ENCODE results near the gene SREBF2.

Gene SREBF2

DNA sequence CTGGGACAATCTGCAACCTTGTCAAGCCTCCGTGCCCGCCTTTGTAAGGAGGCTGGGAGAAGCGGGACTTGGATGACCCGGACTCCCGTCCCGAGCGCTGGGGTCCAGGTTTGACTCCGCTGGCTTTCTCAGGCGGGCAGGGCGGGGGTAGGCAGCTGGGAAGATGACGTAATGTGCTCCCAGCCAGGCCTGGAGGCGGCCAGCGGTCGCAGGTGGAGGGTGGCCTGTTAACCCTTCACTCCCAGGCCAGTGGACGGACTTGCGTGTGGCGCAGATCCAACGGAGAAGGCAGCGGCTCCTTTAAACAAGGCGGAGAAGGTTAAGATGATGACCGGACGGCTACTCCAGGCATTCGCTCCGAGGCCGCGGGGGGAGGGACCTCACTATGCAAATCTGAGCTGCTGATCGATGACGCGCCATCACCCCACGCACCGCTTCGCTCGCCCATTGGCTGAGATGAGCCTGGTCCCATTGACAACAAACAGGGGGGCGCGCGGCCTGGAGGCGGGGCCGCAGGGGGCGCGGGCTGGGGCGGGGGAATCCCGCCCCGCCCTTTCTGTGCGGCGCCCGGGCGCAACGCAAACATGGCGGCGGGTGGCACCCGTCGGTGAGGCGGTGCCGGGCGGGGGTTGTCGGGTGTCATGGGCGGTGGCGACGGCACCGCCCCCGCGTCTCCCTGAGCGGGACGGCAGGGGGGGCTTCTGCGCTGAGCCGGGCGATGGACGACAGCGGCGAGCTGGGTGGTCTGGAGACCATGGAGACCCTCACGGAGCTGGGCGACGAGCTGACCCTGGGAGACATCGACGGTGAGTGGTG lies at the start of gene SREBF2:
TSS of gene SREBF2 (plus strand) at position 553 of the 816 bp plus-strand sequence. CDS start at position 719, 166 bp downstream.
- peak; percentile 99 for DNase-seq

DNA sequence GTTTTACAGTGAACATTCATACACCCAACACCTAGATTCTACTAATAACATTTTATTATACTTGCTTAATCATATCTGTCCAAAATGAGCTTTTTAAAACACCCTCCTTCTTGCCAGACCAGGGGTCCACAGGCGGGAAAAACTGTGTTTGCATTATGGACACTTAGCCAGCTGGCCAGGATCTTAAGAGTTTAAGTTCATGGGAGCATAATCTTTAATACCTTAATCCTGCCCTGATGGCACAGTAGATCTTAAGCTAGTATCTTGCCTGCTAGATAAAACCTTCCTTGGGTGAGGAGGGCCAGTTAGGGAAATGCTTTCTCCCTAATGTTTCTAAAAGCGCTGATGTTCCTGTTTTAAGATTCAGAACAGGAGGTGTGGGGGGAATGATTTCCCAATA lies 45.6 kb upstream of the SREBF2 start:
- DNase-seq, result no peak

DNA sequence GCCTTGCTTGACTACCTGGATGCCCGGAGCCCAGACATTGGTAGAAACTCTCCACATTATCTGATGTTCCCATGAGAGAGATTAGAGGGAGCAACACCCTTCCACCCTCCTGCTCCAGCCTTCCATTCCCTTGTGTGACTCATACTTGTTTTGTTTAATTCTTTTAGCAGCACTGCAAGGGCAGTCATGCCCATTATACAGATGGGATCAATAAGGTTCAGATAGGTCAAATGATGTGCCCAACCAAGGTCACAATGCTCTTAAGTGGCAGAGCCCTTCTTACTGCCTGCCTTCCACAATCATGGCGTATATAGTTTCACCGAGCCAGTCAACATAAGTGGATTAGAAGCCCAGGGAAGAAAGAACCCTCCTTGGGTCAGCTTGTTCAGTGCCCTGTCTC lies 39.0 kb upstream of the SREBF2 start:
- DNase-seq, result no peak

DNA sequence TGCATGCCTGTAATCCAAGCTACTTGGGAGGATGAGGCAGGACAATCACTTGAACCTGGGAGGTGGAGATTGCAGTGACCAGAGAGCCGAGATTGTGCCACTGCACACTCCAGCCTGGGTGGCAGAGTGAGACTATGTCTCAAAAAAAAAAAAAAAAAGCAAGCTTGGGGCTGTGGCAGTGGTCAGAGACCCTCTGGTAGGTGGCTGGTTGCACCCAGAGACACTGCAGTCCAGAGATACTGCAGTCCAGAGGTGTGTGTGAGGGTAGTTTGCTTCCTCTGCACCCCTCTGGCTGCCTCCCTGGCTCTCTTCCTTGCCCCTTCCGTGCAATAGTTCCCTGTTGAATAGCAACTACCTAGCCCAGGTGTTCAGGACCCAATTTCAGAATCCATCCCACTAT lies 34.2 kb upstream of the SREBF2 start:
- DNase-seq, result no peak

DNA sequence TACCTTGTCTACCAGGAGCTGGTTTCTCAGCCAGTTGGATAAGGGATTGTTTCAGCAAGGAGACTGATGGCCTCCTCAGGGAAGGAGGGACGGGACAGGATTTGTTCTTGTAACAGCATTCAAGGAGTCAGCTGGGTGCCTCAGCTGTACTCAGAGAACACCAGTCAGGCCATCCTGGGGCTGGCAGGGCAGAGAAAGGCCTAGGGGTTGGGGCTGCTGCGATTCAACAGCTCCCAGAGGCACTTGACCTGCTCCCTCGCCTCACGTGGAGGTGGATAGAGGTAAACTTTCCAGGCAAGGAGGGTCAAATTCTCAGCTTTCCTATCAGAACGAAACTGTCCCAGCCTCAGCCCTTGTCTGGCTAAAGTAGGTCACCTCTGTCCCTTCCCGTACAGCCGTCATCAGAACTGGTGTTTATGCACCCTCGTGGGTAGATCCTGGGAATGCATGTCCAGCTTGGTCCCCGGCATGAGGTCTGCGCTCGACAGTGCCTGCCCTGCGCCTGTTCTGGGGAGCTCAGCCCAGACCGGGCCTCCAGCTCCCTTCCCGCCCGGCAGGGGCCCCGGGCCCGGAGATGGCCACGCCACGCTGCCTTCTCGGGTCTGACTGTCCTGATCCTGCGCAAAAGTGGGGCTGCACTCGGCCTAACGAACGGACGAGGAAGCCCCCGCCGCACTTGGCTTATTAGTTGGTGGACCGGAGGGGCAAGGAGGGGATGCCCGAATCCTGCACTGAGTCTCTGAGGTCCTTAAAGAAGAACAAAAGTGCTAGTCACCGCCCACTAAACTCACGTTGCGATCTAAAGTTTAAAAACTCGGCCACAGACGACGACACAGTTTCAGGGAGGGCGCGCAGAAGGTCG lies 33.2 kb upstream of the SREBF2 start:
- no peak for DNase-seq

DNA sequence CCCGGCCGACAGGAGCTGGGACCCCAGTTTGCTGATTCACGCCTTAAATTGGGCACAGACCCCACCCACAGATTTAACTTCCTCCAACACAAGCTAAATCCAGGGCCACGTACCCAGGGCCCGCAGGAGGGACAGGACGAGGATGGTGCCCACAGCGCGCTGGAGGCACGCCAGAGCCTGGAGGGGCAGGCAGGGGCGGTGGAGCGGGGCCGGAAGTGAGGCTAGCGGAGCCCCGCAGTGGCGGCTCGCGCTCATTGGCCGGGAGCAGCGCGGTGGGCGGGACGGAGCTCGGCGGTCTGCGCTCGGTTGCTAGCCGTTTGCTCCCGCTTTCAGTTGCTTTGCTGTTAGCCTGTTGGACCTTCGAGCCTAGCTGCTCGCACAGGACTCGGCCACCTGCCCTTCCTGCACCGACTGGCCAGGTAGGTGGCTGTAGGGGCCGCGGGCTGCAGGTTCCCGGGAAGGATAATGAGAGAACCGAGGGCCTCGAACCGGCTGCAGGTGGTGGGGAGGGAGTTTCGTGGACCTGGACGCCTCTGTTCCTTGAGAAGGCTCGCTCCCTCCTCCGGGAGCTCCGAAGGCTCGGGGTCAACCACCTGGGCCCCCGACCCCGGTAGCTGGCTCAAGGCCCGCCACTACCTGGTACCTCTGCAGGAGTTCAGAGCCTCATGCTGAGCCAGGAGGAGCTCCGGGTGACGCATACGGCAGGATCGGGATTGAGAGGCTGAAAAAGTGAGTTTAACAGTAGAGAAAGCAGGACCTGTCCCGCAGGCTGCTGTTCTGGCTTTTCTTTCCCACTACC lies 32.4 kb upstream of the SREBF2 start, which contains the start of gene CCDC134:
TSS of gene CCDC134 (plus strand) at position 332 of the 799 bp plus-strand sequence. CDS start 8,212 bp downstream, outside the sequence.
- peak; percentile 78 for DNase-seq

DNA sequence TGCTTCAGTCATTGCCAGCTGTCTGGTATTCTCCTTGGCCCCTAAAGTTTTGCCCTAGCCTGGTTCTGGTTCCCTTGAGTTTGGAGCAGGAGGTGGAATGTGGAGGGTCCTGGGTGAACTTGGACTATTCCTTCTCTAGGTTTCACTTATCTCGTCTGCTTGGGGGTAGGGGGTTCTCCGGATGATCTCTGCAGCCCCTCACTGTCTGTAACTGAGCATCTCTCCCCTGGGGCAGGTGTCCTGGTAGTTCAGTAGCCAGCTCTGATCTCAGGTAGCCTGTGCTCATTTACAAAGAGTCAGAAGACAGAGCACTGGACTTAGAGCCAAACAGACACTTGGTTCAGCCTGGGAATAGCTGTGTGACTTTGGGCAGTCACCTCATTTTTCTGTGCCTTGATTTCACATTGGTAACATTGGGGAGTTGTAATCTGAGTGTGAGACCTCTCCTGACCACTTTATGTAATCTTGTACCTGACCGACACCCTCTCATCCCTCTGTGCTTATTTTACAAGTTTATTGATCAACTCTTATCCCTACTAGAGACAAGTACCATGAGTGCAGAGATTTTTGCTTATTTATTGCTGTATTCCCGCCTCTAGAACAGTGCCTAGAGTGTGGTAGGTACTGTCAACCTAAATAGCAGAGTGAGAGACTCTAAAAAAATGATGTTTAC lies 31.6 kb upstream of the SREBF2 start:
- no peak for DNase-seq

DNA sequence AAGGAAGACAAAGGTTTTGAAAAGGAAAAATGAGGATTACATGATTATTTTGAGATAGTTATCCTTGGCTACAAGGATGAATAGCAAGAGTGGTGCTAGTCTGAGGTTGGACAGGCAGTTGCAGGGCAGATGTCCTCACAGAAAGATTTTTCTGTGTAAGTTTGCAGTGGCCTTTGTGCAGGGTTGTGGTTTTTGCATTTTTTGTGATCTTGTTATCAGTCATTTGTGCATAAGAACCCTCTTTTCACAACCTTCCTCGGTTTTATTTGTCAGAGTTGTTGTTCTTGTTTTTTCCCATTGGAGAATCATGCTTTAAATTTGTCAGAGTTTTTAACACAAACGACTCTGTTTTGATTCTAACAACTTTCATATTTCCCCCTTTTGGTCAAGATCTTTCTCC lies 31.0 kb upstream of the SREBF2 start:
- no peak for DNase-seq

DNA sequence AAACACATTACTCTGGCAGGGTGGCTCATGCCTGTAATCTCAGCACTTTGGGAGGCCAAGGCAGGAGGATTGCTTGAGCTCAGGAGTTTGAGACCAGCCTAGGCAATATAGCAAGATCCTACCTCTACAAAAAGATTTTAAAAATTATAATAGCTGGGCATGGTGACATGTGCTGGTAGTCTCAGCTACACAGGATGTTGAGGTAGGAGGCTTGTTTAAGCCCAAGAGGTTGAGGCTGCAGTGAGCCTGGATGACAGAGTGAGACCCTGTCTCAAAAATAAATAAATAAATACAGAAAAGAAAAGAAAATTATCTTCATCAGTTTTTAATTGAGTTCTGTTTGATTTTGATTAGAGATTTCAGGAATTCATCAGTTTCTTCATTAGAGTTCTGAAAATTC lies 27.3 kb upstream of the SREBF2 start:
- DNase-seq, result no peak

DNA sequence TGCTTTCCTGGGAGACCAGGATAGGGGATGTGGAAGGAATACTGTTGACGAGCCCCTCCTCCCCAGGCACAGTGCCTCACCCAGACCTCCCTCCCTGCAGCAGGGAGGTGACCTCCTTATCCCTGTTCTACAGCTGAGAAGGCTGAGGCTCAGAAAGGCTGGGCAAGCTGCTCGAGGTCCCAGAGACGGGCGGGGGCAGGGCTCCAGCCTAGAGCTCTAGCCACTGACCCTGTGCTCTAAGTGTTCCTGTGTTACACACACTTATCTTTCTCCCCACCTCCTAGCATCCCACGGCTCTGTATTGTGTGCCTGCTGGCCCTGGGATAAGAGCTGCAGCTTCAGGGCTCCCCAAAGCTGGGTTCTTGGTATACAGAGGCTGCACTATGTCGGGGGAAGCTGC lies 24.5 kb upstream of the SREBF2 start:
- DNase-seq, result no peak

DNA sequence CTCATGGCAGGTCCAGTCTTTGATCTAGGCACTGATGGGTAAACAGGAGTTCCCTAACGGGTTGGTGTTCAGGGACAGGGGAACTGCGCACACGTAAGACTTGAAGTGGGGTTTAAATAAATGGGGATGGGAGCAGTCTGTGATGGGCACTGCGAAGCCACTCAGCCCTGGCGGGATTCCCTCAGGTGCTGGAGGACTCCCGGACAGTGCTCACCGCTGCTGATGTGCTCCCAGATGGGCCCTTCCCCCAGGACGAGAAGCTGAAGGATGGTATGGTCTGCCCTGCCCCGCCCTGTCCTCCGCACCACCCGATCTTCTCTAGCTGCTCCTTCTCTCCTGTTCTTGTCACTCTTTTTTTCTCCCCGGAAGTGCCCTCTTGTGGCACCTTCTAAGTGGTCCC lies 22.9 kb upstream of the SREBF2 start:
- DNase-seq, result no peak

DNA sequence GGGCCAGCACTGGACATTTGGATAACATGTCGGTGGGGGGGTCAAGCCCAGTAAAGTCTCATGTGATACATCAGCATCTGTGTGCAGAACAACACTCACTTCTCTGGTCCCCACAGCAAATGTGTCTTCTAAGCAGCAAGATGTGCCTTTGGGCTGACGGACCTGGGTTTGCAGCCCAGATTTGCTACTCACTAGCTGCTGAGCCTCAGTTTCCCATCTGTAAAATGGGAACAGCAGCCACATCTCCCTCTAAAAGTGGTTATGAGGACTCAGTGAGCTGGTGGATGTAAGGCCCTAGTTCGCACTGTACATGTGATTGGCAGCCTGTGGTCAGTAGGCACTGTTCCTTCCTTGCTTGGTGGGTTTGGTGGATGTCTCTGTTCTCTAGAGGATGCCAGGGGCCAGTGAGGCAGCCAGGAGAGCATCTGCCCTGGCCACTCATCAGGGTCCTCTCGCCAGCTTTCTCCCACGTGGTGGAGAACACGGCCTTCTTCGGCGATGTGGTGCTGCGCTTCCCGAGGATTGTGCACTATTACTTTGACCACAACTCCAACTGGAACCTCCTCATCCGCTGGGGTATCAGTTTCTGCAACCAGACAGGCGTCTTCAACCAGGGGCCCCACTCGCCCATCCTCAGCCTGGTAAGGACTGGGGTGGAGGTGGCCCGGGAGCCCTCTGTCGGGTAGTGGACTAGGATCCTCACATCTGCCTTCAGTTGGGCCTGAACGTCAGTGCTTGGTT lies 19.9 kb upstream of the SREBF2 start:
- no peak for DNase-seq

DNA sequence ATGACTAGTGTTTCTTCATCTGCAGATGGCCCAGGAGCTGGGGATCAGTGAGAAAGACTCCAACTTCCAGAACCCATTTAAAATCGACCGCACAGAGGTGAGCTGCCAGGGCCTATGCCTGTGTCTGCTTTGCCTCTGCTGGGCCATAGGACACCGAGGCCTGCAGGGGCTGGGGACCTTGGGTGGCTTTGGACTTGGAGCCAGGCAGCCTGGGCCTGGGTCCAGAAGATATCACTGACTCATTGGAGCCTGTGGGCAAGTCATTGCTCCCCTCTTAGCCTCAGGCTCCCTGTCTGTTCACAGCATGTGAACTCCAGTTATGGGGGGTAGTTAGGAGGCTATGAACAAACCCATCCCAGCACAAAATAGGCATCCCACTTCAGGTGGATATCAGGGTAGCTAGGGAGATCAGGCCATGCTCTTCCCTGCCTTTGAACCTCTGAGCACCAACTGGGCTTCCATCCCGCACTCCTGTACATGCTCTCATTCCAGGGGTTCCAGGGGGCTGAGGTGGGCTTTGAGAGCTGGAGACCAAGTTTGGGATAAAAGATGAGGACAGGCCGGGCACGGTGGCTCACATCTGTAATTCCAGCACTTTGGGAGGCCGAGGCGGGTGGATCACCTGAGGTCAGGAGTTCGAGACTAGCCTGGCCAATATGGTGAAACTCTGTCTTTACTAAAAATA lies 19.0 kb upstream of the SREBF2 start:
- DNase-seq, result no peak

DNA sequence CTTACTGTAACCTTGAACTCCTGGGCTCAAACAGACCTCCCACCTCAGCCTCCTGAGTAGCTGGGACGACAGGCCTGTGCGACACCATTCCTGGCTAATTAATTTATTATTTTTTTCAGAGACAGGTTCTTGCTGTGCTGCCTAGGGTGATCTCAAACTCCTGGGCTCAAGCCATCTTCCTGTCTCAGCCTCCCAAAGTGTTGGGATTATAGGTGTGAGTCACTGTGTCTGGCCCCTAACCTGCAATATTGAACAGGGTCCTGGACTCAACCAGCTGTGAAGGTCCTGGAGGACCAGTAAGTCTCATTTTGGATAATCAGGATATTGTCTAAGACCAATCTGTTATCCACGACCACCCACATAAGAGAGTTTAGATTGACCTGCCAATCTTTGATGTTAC lies 17.2 kb upstream of the SREBF2 start:
- no peak for DNase-seq

DNA sequence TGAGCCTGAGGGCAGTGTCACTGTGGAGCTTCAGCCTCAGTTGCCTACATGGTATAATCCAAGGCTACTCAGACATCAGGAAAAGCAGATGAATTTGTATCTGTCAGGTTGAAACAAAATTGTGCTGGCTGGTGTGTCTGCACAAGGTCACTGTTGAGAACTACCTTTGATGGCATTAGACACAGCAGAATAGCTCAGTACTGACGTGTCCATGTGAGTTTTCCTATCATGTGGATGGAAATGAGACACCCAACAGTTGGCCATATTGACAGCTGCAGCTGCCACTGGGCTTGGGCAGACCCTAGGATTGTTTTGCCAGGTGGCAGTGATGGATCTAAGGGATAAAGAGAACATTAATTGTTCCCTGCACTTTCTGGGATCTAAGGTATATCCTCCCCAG lies 16.7 kb upstream of the SREBF2 start:
- DNase-seq, result no peak

DNA sequence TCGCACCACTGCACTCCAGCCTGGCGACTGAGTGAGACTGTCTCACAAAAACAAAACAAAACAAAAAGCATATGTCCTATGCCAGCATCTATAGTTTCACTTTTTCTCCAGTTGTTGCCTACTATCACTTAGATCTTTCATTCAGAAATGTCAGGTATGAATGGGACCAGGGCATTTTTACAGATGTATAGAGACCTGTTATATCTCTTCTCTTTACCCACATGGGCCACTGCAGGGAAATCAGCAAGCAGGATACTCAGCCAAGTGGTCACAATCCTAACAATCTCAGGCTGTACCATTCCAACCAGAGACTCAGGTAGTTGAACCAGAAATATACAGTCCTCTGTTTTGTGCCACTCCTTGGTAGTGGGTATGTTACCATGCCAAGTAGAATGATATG lies 16.0 kb upstream of the SREBF2 start:
- no peak for DNase-seq

DNA sequence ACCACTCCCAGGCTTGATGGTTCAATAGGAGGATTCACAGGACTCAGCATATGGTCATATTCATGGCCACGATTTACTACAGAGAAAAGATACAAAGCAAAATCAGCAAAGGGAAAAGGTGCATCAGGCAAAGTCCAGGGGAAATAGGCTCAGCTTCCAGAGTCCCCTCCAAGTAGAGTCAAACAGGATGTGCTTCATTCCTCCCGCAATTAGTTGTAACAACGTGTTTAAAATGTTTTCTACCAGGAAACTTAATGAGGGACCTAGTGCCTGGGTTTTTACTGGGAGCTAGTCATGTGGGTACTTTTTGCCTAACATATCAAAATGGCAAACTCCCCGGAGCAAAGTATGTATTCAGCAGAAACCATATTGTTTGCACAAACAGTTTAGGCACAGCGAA lies 14.9 kb upstream of the SREBF2 start:
- no peak for DNase-seq

DNA sequence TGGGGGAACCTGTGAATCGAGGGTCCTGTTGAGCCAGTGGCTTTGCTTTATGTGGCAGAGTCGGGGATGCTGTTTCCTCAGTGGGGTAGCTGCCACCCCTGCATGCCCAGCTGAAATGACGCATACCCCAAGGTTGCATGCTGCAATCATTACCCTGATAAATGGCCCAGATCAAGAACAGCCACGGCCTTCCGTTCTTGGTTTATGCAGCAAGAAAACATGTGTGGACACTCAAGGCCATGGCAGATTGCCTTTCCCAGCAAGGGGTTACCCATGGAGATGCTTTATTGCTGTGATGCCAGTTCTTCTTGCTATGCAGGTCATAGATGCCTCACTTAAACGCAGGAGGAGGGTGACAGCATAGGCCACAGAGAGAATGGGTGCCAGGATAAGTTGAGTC lies 14.3 kb upstream of the SREBF2 start:
- no peak for DNase-seq

DNA sequence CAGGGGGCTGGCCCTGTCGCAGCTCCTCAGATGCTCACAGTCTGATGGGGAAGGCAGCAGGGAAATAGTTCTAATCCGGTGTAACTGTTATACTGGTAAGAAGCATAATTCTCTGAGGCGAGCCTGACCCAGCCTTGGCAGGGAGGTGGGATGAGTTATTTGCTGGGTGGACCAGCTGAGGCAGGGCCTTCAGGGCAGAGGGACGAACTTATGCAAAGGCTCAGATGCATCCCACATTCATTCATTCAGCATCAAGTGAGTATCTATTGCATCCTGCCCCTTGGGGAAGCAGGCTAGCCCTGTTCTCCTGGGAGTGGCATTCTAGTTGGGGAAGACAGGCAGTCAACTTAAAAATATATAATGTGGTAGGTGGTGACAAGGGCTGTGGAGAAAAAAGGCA lies 13.6 kb upstream of the SREBF2 start:
- DNase-seq, result no peak

DNA sequence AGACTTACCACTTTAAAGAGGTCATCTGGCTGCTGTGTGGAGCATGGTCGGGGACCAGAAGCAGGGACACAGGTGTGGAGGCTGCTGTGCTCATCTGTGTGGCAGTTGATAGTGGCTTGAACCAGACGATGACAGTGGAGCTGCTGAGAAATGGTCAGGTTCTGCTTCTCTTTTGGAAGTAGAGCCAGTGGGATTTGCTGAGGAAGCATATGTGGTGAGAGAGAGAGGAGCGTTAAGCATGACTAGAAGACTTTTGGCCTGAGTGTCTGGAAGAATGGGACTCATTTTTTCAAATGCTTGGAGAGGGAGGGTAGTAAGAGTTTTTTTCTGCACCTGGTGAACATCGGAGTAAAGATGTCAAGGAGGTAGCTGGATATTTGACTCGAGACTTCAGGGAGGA lies 12.5 kb upstream of the SREBF2 start:
- no peak for DNase-seq
